Ascending aorta (tissue), 2 donors: ENCODE measurements around the gene NTM. TPM values are rescaled to one million over a fixed set of nuclear protein-coding genes. Genes with fewer than 3 reads are reported as not detected.

Source experiments
- DNase-seq, 2 donors: peaks; one replicate each; pipeline ENCODE4 v3.0.0-alpha.2; 2019; ENCODE audit warnings: low spot score in 2 of 2
- H3K27ac ChIP-seq, 2 donors: fragments of 200-600 bp; sonication (generic); one replicate each; pipeline ENCODE4 v1.5.1; 2016 to 2017; ENCODE audit warnings: mild to moderate bottlenecking in 1 of 2
- H3K27me3 ChIP-seq: fragments of 200-600 bp; sonication (generic); one replicate; pipeline ENCODE4 v1.5.1; 2017
- H3K36me3 ChIP-seq, 2 donors: fragments of 200-600 bp; sonication (generic); one replicate each; pipeline ENCODE4 v1.5.1; 2016
- H3K4me1 ChIP-seq, 2 donors: fragments of 200-600 bp; sonication (generic); one replicate each; pipeline ENCODE4 v1.5.1; 2016 to 2017; ENCODE audit warnings: mild to moderate bottlenecking in 1 of 2
- H3K4me3 ChIP-seq, 2 donors: fragments of 200-600 bp; sonication (generic); one replicate each; pipeline ENCODE4 v1.5.1; 2016 to 2017; ENCODE audit warnings: mild to moderate bottlenecking in 1 of 2
- H3K9me3 ChIP-seq, 2 donors: fragments of 200-600 bp; sonication (generic); one replicate each; pipeline ENCODE4 v1.5.1; 2016
- CTCF ChIP-seq, 3 experiments: fragments of 200-600 bp in 2 of 3; fragments of 450-650 bp in 1 of 3; sonication (generic) in 2 of 3; IDR thresholded peaks; one replicate each; pipeline ENCODE4 v1.5.1; 2016 to 2019; ENCODE audit warnings: antibody characterized with exemption in 3 of 3, mild to moderate bottlenecking in 1 of 3, moderate library complexity in 1 of 3
- intact Hi-C: fragments of 100-400 bp; cut with DNase I; formaldehyde crosslinking; loops from one replicate; pipeline ENCODE4 v1.15.1; 2023
- total RNA-seq: library from RNA; depleted of rRNA; stranded (reverse); fragments of >200 nt; gene quantifications from one replicate; pipeline ENCODE4 v1.1.0, GENCODE V29; 2016

NTM gene
- total RNA-seq, 1 donor from 2014 or later = not detected

- intact Hi-C loops = no loop called here
- Histone ChIP-seq H3K9me3 (no peaks in the 10 kb centered on the region), H3K27me3 (no peaks in the 10 kb centered on the region), H3K36me3 (no peaks in the 10 kb centered on the region), H3K4me1 (no peaks in the 10 kb centered on the region), H3K4me3 (no peak overlapping the region), H3K27ac (no peak overlapping the region)
- DNase-seq = no peak
- TF ChIP-seq CTCF (IDR thresholded peaks at IDR 0.05) = no peak
Measured at GRCh38 chr11:131522851-131523250, 152.4 kb downstream of the NTM start.

- H3K27me3 ChIP-seq = no peaks in the 10 kb centered on the region
- no peak for TF ChIP-seq CTCF (IDR thresholded peaks at IDR 0.05)
- no peaks in the 10 kb centered on the region for H3K9me3 ChIP-seq
- DNase-seq = no peak
- no peaks in the 10 kb centered on the region for H3K36me3 ChIP-seq
- intact Hi-C loops = no loop called here
- H3K4me1 ChIP-seq = no peaks in the 10 kb centered on the region
- no peak overlapping the region for H3K27ac ChIP-seq
- H3K4me3 ChIP-seq = no peak overlapping the region
Measured at GRCh38 chr11:131530407-131530806, 160.0 kb downstream of the NTM start.

- no peak for DNase-seq
- no peaks in the 10 kb centered on the region for H3K27me3 ChIP-seq
- H3K4me1 ChIP-seq = no peaks in the 10 kb centered on the region
- intact Hi-C loops = no loop called here
- no peak overlapping the region for H3K4me3 ChIP-seq
- no peak overlapping the region for H3K27ac ChIP-seq
- no peaks in the 10 kb centered on the region for H3K36me3 ChIP-seq
- no peaks in the 10 kb centered on the region for H3K9me3 ChIP-seq
- no peak for TF ChIP-seq CTCF (IDR thresholded peaks at IDR 0.05)
Measured at GRCh38 chr11:131533149-131533548, 162.7 kb downstream of the NTM start.

- TF ChIP-seq CTCF (IDR thresholded peaks at IDR 0.05) = no peak
- no peak overlapping the region for H3K4me3 ChIP-seq
- H3K36me3 ChIP-seq = no peaks in the 10 kb centered on the region
- H3K27ac ChIP-seq = no peak overlapping the region
- H3K9me3 ChIP-seq = no peaks in the 10 kb centered on the region
- intact Hi-C loops = no loop called here
- no peaks in the 10 kb centered on the region for H3K4me1 ChIP-seq
- no peak for DNase-seq
- H3K27me3 ChIP-seq = no peaks in the 10 kb centered on the region
Measured at GRCh38 chr11:131533998-131534397, 163.6 kb downstream of the NTM start.

- no peaks in the 10 kb centered on the region for H3K4me1 ChIP-seq
- intact Hi-C loops = no loop called here
- H3K27me3 ChIP-seq = no peaks in the 10 kb centered on the region
- H3K9me3 ChIP-seq = no peaks in the 10 kb centered on the region
- no peak for TF ChIP-seq CTCF (IDR thresholded peaks at IDR 0.05)
- no peak for DNase-seq
- H3K36me3 ChIP-seq = no peaks in the 10 kb centered on the region
- H3K4me3 ChIP-seq = no peak overlapping the region
- no peak overlapping the region for H3K27ac ChIP-seq
Measured at GRCh38 chr11:131534611-131535010, 164.2 kb downstream of the NTM start.

- intact Hi-C loops = no loop called here
- Histone ChIP-seq H3K36me3 (no peaks in the 10 kb centered on the region), H3K27me3 (no peaks in the 10 kb centered on the region)
Measured at GRCh38 chr11:131536159-131536558, 165.7 kb downstream of the NTM start.

More at GRCh38 chr11:131536159-131536558, 165.7 kb downstream of the NTM start:
- DNase-seq = no peak
- Histone ChIP-seq H3K9me3 (no peaks in the 10 kb centered on the region), H3K4me1 (no peaks in the 10 kb centered on the region), H3K4me3 (no peak overlapping the region), H3K27ac (no peak overlapping the region)
- no peak for TF ChIP-seq CTCF (IDR thresholded peaks at IDR 0.05)
